Activated CD4-positive, alpha-beta T cell treated with anti-CD3 and anti-CD28 coated beads, Interleukin-2, amount 10 ng/mL, durations not matched to agents 7 days and 5 days (primary cell): ENCODE data around the gene SAMHD1. TPM values are rescaled to one million over a fixed set of nuclear protein-coding genes. Genes with fewer than 3 reads are reported as not detected.
"Not testable (repeated sequence)": the region's sequence is repeated elsewhere in the genome, so short reads cannot be mapped to it uniquely, and the experiment has no call there.

Source experiments
- CTCF ChIA-PET: fragments of 350-600 bp; sonication (Branson Sonifier 250); formaldehyde crosslinking; loops from one replicate; lab custom pipeline; 2021; ENCODE audit warnings: antibody characterized with exemption; lab: Charles Lee
- POLR2A ChIA-PET: fragments of 350-600 bp; sonication (Branson Sonifier 250); formaldehyde crosslinking; loops from one replicate; lab custom pipeline; 2021; ENCODE audit warnings: antibody characterized with exemption; lab: Charles Lee
- DNase-seq: peaks from one replicate; pipeline ENCODE4 v3.0.0-alpha.2; 2020
- H3K27ac Mint-ChIP-seq: one replicate; pipeline ENCODE4 v1.8.0; 2021; ENCODE audit warnings: mild to moderate bottlenecking, moderate library complexity, mixed read lengths
- H3K27me3 Mint-ChIP-seq: one replicate; pipeline ENCODE4 v1.8.0; 2021; ENCODE audit warnings: mixed read lengths
- H3K36me3 Mint-ChIP-seq: one replicate; pipeline ENCODE4 v1.8.0; 2021; ENCODE audit warnings: low read depth, mixed read lengths
- H3K4me1 Mint-ChIP-seq: one replicate; pipeline ENCODE4 v1.8.0; 2021; ENCODE audit warnings: mixed read lengths
- H3K4me3 Mint-ChIP-seq: one replicate; pipeline ENCODE4 v1.8.0; 2021; ENCODE audit warnings: mild to moderate bottlenecking, moderate library complexity, mixed read lengths
- H3K9me3 Mint-ChIP-seq: one replicate; pipeline ENCODE4 v1.8.0; 2021; ENCODE audit warnings: mixed read lengths
- total RNA-seq, 2 experiments: library from RNA; stranded (reverse); gene quantifications; one replicate each; pipeline ENCODE4 v1.2.3, GENCODE V29; 2021

Gene SAMHD1
- total RNA-seq, 2 experiments from 2014 or later: 396 to 408 TPM

- H3K4me1 Mint-ChIP-seq: peaks cover 48% of the 10 kb centered on the region
- CTCF ChIA-PET: no interaction called here
Measured at GRCh38 chr20:36926653-36927200, 24.8 kb downstream of the SAMHD1 start.

GRCh38 chr20:36925234-36925633, 26.3 kb downstream of the SAMHD1 start:
- no peak for DNase-seq
- POLR2A ChIA-PET: no interaction called here
- peaks cover 66% of the 10 kb centered on the region for H3K36me3 Mint-ChIP-seq
- peaks cover 35% of the 10 kb centered on the region for H3K4me1 Mint-ChIP-seq
- H3K9me3 Mint-ChIP-seq: no peaks in the 10 kb centered on the region
- CTCF ChIA-PET: interaction anchor here (0.6 to 0.8 kb wide), 3 partner anchors 19 to 1319 kb away, joined by 3 to 7 read pairs (median 3); no protein-coding TSS in a partner anchor
- H3K4me3 Mint-ChIP-seq: no peak overlapping the region
- no peaks in the 10 kb centered on the region for H3K27me3 Mint-ChIP-seq
- H3K27ac Mint-ChIP-seq: no peak overlapping the region

More at GRCh38 chr20:36926653-36927200, 24.8 kb downstream of the SAMHD1 start:
- DNase-seq: no peak
- POLR2A ChIA-PET: no interaction called here
- no peak overlapping the region for H3K27ac Mint-ChIP-seq
- H3K4me3 Mint-ChIP-seq: no peak overlapping the region
- H3K36me3 Mint-ChIP-seq: peaks cover 76% of the 10 kb centered on the region
- no peaks in the 10 kb centered on the region for H3K27me3 Mint-ChIP-seq
- no peaks in the 10 kb centered on the region for H3K9me3 Mint-ChIP-seq

GRCh38 chr20:36924167-36925045, 27.1 kb downstream of the SAMHD1 start:
- peaks cover 60% of the 10 kb centered on the region for H3K36me3 Mint-ChIP-seq
- peaks cover 31% of the 10 kb centered on the region for H3K4me1 Mint-ChIP-seq
- POLR2A ChIA-PET: interaction anchor here (0.6 to 0.8 kb wide), 2 partner anchors 161 to 700 kb away, joined by 3 to 5 read pairs; no protein-coding TSS in a partner anchor
- H3K27ac Mint-ChIP-seq: peak overlapping the region; percentile 73
- DNase-seq: no peak
- H3K9me3 Mint-ChIP-seq: no peaks in the 10 kb centered on the region
- CTCF ChIA-PET: interaction anchor here (1.3 to 1.8 kb wide), 3 partner anchors 9 to 38 kb away, joined by 3 to 6 read pairs (median 3); no protein-coding TSS in a partner anchor
- no peak overlapping the region for H3K4me3 Mint-ChIP-seq
- H3K27me3 Mint-ChIP-seq: no peaks in the 10 kb centered on the region

- H3K27ac Mint-ChIP-seq: peak overlapping the region; percentile 62
- H3K27me3 Mint-ChIP-seq: no peaks in the 10 kb centered on the region
- no peak for DNase-seq
- H3K4me1 Mint-ChIP-seq: peaks cover 13% of the 10 kb centered on the region
- no peak overlapping the region for H3K4me3 Mint-ChIP-seq
- peaks cover 42% of the 10 kb centered on the region for H3K36me3 Mint-ChIP-seq
- H3K9me3 Mint-ChIP-seq: no peaks in the 10 kb centered on the region
- ChIA-PET POLR2A (interaction anchor here (0.5 kb wide), 1 partner anchor 30 kb away, joined by 4 read pairs; no protein-coding TSS in a partner anchor), CTCF (interaction anchor here (0.6 to 1.7 kb wide), 5 partner anchors 13 to 47 kb away, joined by 3 to 5 read pairs (median 3); no protein-coding TSS in a partner anchor)
Measured at GRCh38 chr20:36920334-36920730, 31.2 kb downstream of the SAMHD1 start.

- Mint-ChIP-seq H3K9me3 (no peaks in the 10 kb centered on the region), H3K36me3 (peaks cover 43% of the 10 kb centered on the region), H3K4me3 (no peak overlapping the region), H3K27ac (peak overlapping the region; percentile 62), H3K27me3 (no peaks in the 10 kb centered on the region), H3K4me1 (peaks cover 10% of the 10 kb centered on the region)
- POLR2A ChIA-PET: interaction anchor here (0.5 to 0.7 kb wide), 2 partner anchors 30 to 321 kb away, joined by 3 to 4 read pairs; no protein-coding TSS in a partner anchor
- peak; percentile 70 for DNase-seq
- CTCF ChIA-PET: interaction anchor here (1.2 to 1.7 kb wide), 5 partner anchors 9 to 47 kb away, joined by 3 to 5 read pairs (median 3); no protein-coding TSS in a partner anchor
Measured at GRCh38 chr20:36919715-36920333, 31.7 kb downstream of the SAMHD1 start.

GRCh38 chr20:36917943-36918342, 33.6 kb downstream of the SAMHD1 start:
- Mint-ChIP-seq H3K27me3 (no peaks in the 10 kb centered on the region), H3K9me3 (no peaks in the 10 kb centered on the region), H3K4me3 (no peak overlapping the region), H3K27ac (no peak overlapping the region), H3K36me3 (peaks cover 42% of the 10 kb centered on the region), H3K4me1 (peaks cover 3% of the 10 kb centered on the region)
- DNase-seq: no peak
- CTCF ChIA-PET: interaction anchor here (1.6 to 1.8 kb wide), 2 partner anchors 11 to 17 kb away, joined by 4 read pairs; no protein-coding TSS in a partner anchor
- POLR2A ChIA-PET: interaction anchor here (0.7 kb wide), 1 partner anchor 8 kb away, joined by 7 read pairs; no protein-coding TSS in a partner anchor

GRCh38 chr20:36917240-36917639, 34.3 kb downstream of the SAMHD1 start:
- Mint-ChIP-seq H3K4me3 (no peak overlapping the region), H3K4me1 (peaks cover 6% of the 10 kb centered on the region), H3K27me3 (no peaks in the 10 kb centered on the region), H3K27ac (no peak overlapping the region), H3K36me3 (peaks cover 40% of the 10 kb centered on the region), H3K9me3 (no peaks in the 10 kb centered on the region)
- CTCF ChIA-PET: interaction anchor here (0.6 to 1.8 kb wide), 2 partner anchors 10 to 11 kb away, joined by 3 to 4 read pairs; no protein-coding TSS in a partner anchor
- DNase-seq: no peak
- POLR2A ChIA-PET: no interaction called here

- Mint-ChIP-seq H3K27ac (no peak overlapping the region), H3K36me3 (peaks cover 50% of the 10 kb centered on the region), H3K9me3 (no peaks in the 10 kb centered on the region), H3K4me1 (peaks cover 4% of the 10 kb centered on the region), H3K4me3 (no peak overlapping the region), H3K27me3 (no peaks in the 10 kb centered on the region)
- ChIA-PET CTCF (no interaction called here), POLR2A (no interaction called here)
- DNase-seq: no peak
Measured at GRCh38 chr20:36916199-36916598, 35.3 kb downstream of the SAMHD1 start.

- no peaks in the 10 kb centered on the region for H3K9me3 Mint-ChIP-seq
- ChIA-PET POLR2A (no interaction called here), CTCF (interaction anchor here (2.0 kb wide), 1 partner anchor 13 kb away, joined by 7 read pairs; no protein-coding TSS in a partner anchor)
- no peak for DNase-seq
- no peaks in the 10 kb centered on the region for H3K27me3 Mint-ChIP-seq
- H3K4me1 Mint-ChIP-seq: peaks cover 22% of the 10 kb centered on the region
- peaks cover 52% of the 10 kb centered on the region for H3K36me3 Mint-ChIP-seq
- H3K4me3 Mint-ChIP-seq: no peak overlapping the region
- no peak overlapping the region for H3K27ac Mint-ChIP-seq
Measured at GRCh38 chr20:36908603-36909002, 42.9 kb downstream of the SAMHD1 start.

- Mint-ChIP-seq H3K36me3 (peaks cover 56% of the 10 kb centered on the region), H3K4me1 (peaks cover 19% of the 10 kb centered on the region)
- H3K27me3 Mint-ChIP-seq, DNase-seq, POLR2A ChIA-PET, H3K9me3 Mint-ChIP-seq, H3K4me3 Mint-ChIP-seq, H3K27ac Mint-ChIP-seq: not testable (repeated sequence)
- CTCF ChIA-PET: interaction anchor here (1.1 kb wide), 1 partner anchor 9 kb away, joined by 4 read pairs; no protein-coding TSS in a partner anchor
Measured at GRCh38 chr20:36906086-36906485, 45.4 kb downstream of the SAMHD1 start.

GRCh38 chr20:36905566-36905965, 45.9 kb downstream of the SAMHD1 start:
- Mint-ChIP-seq H3K36me3 (peaks cover 57% of the 10 kb centered on the region), H3K4me1 (peaks cover 19% of the 10 kb centered on the region), H3K27ac (peak overlapping the region; percentile 36)
- POLR2A ChIA-PET, H3K4me3 Mint-ChIP-seq, H3K9me3 Mint-ChIP-seq, H3K27me3 Mint-ChIP-seq, CTCF ChIA-PET, DNase-seq: not testable (repeated sequence)

- Mint-ChIP-seq H3K27ac (peak overlapping the region; percentile 62), H3K4me1 (peaks cover 19% of the 10 kb centered on the region), H3K4me3 (no peak overlapping the region), H3K9me3 (no peaks in the 10 kb centered on the region), H3K36me3 (peaks cover 58% of the 10 kb centered on the region), H3K27me3 (no peaks in the 10 kb centered on the region)
- no peak for DNase-seq
- ChIA-PET POLR2A (no interaction called here), CTCF (interaction anchor here (0.6 kb wide), 1 partner anchor 13 kb away, joined by 3 read pairs; no protein-coding TSS in a partner anchor)
Measured at GRCh38 chr20:36904690-36905089, 46.8 kb downstream of the SAMHD1 start.
